ENCODE results near the gene SIRT3. TPM values are rescaled to one million over a fixed set of nuclear protein-coding genes. Genes with fewer than 3 reads are reported as not detected.
A peak's percentile ranks its signal among the peaks of the same experiment; 100 is the strongest.

SIRT3 gene
- total and polyA plus RNA-seq, 11 donors: 21.2 to 46.5 (median 27.3) TPM

- Histone ChIP-seq H3K9me3 (no peaks in the 10 kb centered on the region), H3K27me3 (no peaks in the 10 kb centered on the region), H3K36me3 (peaks cover 0 to 41% (median 27%) of the 10 kb centered on the region in 9 donors), H3K4me3 (no peak overlapping the region), H3K4me1 (peaks cover 0 to 28% (median under 1%) of the 10 kb centered on the region in 12 donors), H3K27ac (no peak overlapping the region)
- WGBS, 4 donors: 87 to 91% (median 89%) methylated on average over 10 to 13 of the region's 13 CpGs
- ATAC-seq: peak in 3 of 4 donors; percentile 3 to 20 (median 5)
- intact Hi-C loops (cut with DNase I): loop anchor here in 1 of 10 donors (5.0 kb wide), 1 partner anchor 163 kb away; no protein-coding TSS in a partner anchor
- no peak for TF ChIP-seq POLR2A (IDR thresholded peaks at IDR 0.05)
- no peak for TF ChIP-seq CTCF (IDR thresholded peaks at IDR 0.05)
- DNase-seq: peak in 3 of 5 donors; percentile 7 to 50 (median 13)
Measured at GRCh38 chr11:199004-199581, 37.0 kb downstream of the SIRT3 start.

GRCh38 chr11:198236-198806, 37.8 kb downstream of the SIRT3 start:
- no peaks in the 10 kb centered on the region for H3K9me3 ChIP-seq
- peaks cover 0 to 34% (median 19%) of the 10 kb centered on the region in 9 donors for H3K36me3 ChIP-seq
- intact Hi-C loops (cut with DNase I): loop anchor here in 1 of 10 donors (5.0 kb wide), 1 partner anchor 164 kb away; no protein-coding TSS in a partner anchor
- DNase-seq: peak in 3 of 5 donors; percentile 4 to 58 (median 14)
- WGBS, 4 donors: 83 to 91% (median 89%) methylated on average over 8 to 21 of the region's 21 CpGs
- no peaks in the 10 kb centered on the region for H3K27me3 ChIP-seq
- peak in 1 of 4 donors; percentile 3 for ATAC-seq
- H3K4me3 ChIP-seq: no peak overlapping the region
- H3K4me1 ChIP-seq: peaks cover 0 to 20% (median 0%) of the 10 kb centered on the region in 12 donors
- no peak overlapping the region for H3K27ac ChIP-seq
- TF ChIP-seq CTCF (IDR thresholded peaks at IDR 0.05) (no peak), POLR2A (IDR thresholded peaks at IDR 0.05) (no peak)

GRCh38 chr11:197741-198235, 38.4 kb downstream of the SIRT3 start:
- ATAC-seq (peak in 2 of 4 donors; percentile 2 to 4), DNase-seq (peak in 3 of 5 donors; percentile 6 to 56 (median 17))
- H3K27ac ChIP-seq: no peak overlapping the region
- intact Hi-C loops (cut with DNase I): loop anchor here in 1 of 10 donors (5.0 kb wide), 1 partner anchor 165 kb away; no protein-coding TSS in a partner anchor
- 84 to 91% (median 88%) methylated on average over 8 to 9 of the region's 9 CpGs for WGBS, 4 donors
- H3K4me1 ChIP-seq: peaks cover 0 to 15% (median 0%) of the 10 kb centered on the region in 12 donors
- peaks cover 0 to 28% (median 14%) of the 10 kb centered on the region in 9 donors for H3K36me3 ChIP-seq
- no peak overlapping the region for H3K4me3 ChIP-seq
- H3K27me3 ChIP-seq: no peaks in the 10 kb centered on the region
- no peaks in the 10 kb centered on the region for H3K9me3 ChIP-seq
- no peak for TF ChIP-seq POLR2A (IDR thresholded peaks at IDR 0.05)
- TF ChIP-seq CTCF (IDR thresholded peaks at IDR 0.05): no peak

Data from heart left ventricle (tissue), 16 donors.